HEK293 (cell line): ENCODE results near the gene FRRS1L.

ENCODE experiments used
- CTCF ChIA-PET: fragments of 350-600 bp; formaldehyde crosslinking; extraction: SDS; loops from one replicate; lab custom pipeline; 2021; ENCODE audit warnings: antibody characterized with exemption; lab: Yijun Ruan, JAX
- POLR2A ChIA-PET: fragments of 300-600 bp; formaldehyde crosslinking; extraction: SDS; loops from one replicate; lab custom pipeline; 2020; ENCODE audit warnings: antibody characterized with exemption, inconsistent platforms; lab: Yijun Ruan, JAX
- H3K27ac ChIP-seq: fragments of 200-500 bp; sonication (Bioruptor generic); 2 replicates; pipeline ENCODE4 v1.5.1; 2014; ENCODE audit warnings: low read depth, low read length, control low read depth, inconsistent platforms; ENCODE audit errors: extremely low read depth
- H3K36me3 ChIP-seq, 2 experiments: fragments of 200-500 bp in 1 of 2; sonication (Bioruptor generic) in 1 of 2; 1 replicate in 1 of 2; 2 replicates in 1 of 2; pipeline ENCODE4 v1.5.1; 2014 to 2017; ENCODE audit warnings: inconsistent platforms in 2 of 2, low read length in 2 of 2; ENCODE audit not compliant: control insufficient read depth in 2 of 2, insufficient read depth in 1 of 2
- H3K4me1 ChIP-seq: fragments of 200-500 bp; sonication (Bioruptor generic); 2 replicates; pipeline ENCODE4 v1.5.1; 2014; ENCODE audit warnings: mild to moderate bottlenecking, low read length, inconsistent platforms; ENCODE audit not compliant: control insufficient read depth, insufficient read depth
- H3K4me3 ChIP-seq: 2 replicates; pipeline ENCODE4 v1.5.1; 2011; ENCODE audit warnings: low read depth, mild to moderate bottlenecking, control low read depth, low read length, moderate library complexity
- H3K9me3 ChIP-seq: fragments of 200-500 bp; sonication (Bioruptor generic); 2 replicates; pipeline ENCODE4 v1.5.1; 2014; ENCODE audit warnings: low read depth, low read length, inconsistent platforms; ENCODE audit not compliant: control insufficient read depth, insufficient read depth
- BCL11A ChIP-seq: fragments of 450-650 bp; formaldehyde crosslinking; IDR thresholded peaks from 2 replicates; pipeline ENCODE4 v1.5.1; 2016; ENCODE audit warnings: low read depth, missing biosample characterization, missing genetic modification characterization
- GLI4 ChIP-seq: fragments of 450-650 bp; formaldehyde crosslinking; IDR thresholded peaks from 2 replicates; pipeline ENCODE4 v1.5.1; 2016; ENCODE audit warnings: missing biosample characterization, missing genetic modification characterization
- MZF1 ChIP-seq: fragments of 450-650 bp; formaldehyde crosslinking; IDR thresholded peaks from 2 replicates; pipeline ENCODE4 v1.5.1; 2017; ENCODE audit warnings: missing biosample characterization, missing genetic modification characterization, borderline replicate concordance
- SCRT1 ChIP-seq: fragments of 450-650 bp; formaldehyde crosslinking; IDR thresholded peaks from 2 replicates; pipeline ENCODE4 v1.5.1; 2016; ENCODE audit warnings: missing biosample characterization, missing genetic modification characterization, borderline replicate concordance
- ZIC2 ChIP-seq: fragments of 450-650 bp; formaldehyde crosslinking; IDR thresholded peaks from 2 replicates; pipeline ENCODE4 v1.5.1; 2016; ENCODE audit warnings: missing biosample characterization, missing genetic modification characterization
- ZNF121 ChIP-seq: fragments of 450-650 bp; formaldehyde crosslinking; IDR thresholded peaks from 2 replicates; pipeline ENCODE4 v1.5.1; 2016; ENCODE audit warnings: missing biosample characterization, missing genetic modification characterization
- ZNF132 ChIP-seq: fragments of 450-650 bp; formaldehyde crosslinking; IDR thresholded peaks from 2 replicates; pipeline ENCODE4 v1.5.1; 2017; ENCODE audit warnings: missing biosample characterization, missing genetic modification characterization, borderline replicate concordance
- ZNF239 ChIP-seq: fragments of 450-650 bp; formaldehyde crosslinking; IDR thresholded peaks from 2 replicates; pipeline ENCODE4 v1.5.1; 2016; ENCODE audit warnings: missing biosample characterization, missing genetic modification characterization
- ZNF24 ChIP-seq: fragments of 450-650 bp; formaldehyde crosslinking; IDR thresholded peaks from 2 replicates; pipeline ENCODE4 v1.5.1; 2016; ENCODE audit warnings: missing biosample characterization, missing genetic modification characterization
- ZNF311 ChIP-seq: fragments of 450-650 bp; formaldehyde crosslinking; IDR thresholded peaks from 2 replicates; pipeline ENCODE4 v1.5.1; 2017; ENCODE audit warnings: missing biosample characterization, missing genetic modification characterization, borderline replicate concordance
- ZNF335 ChIP-seq: fragments of 450-650 bp; formaldehyde crosslinking; conservative IDR thresholded peaks from 2 replicates; pipeline ENCODE4 v1.5.1; 2016; ENCODE audit warnings: missing biosample characterization, missing genetic modification characterization
- ZNF350 ChIP-seq: fragments of 450-650 bp; formaldehyde crosslinking; IDR thresholded peaks from 2 replicates; pipeline ENCODE4 v1.5.0; 2017; ENCODE audit warnings: missing biosample characterization, mild to moderate bottlenecking, missing genetic modification characterization
- ZNF354C ChIP-seq: fragments of 450-650 bp; formaldehyde crosslinking; IDR thresholded peaks from 2 replicates; pipeline ENCODE4 v1.5.1; 2016; ENCODE audit warnings: missing biosample characterization, missing genetic modification characterization, low read depth, borderline replicate concordance
- ZNF473 ChIP-seq: fragments of 450-650 bp; formaldehyde crosslinking; IDR thresholded peaks from 2 replicates; pipeline ENCODE4 v1.5.1; 2017; ENCODE audit warnings: missing biosample characterization, missing genetic modification characterization
- ZNF529 ChIP-seq: fragments of 450-650 bp; formaldehyde crosslinking; IDR thresholded peaks from 2 replicates; pipeline ENCODE4 v1.5.1; 2017; ENCODE audit warnings: missing genetic modification characterization, missing biosample characterization; ENCODE audit not compliant: insufficient replicate concordance
- ZNF561 ChIP-seq: fragments of 450-650 bp; IDR thresholded peaks from 2 replicates; pipeline ENCODE4 v1.5.1; 2018; ENCODE audit warnings: missing biosample characterization, missing genetic modification characterization, borderline replicate concordance
- ZNF571 ChIP-seq: fragments of 450-650 bp; formaldehyde crosslinking; IDR thresholded peaks from 2 replicates; pipeline ENCODE4 v1.5.0; 2017; ENCODE audit warnings: missing biosample characterization, missing genetic modification characterization
- ZNF585B ChIP-seq: fragments of 450-650 bp; formaldehyde crosslinking; IDR thresholded peaks from 2 replicates; pipeline ENCODE4 v1.5.1; 2016; ENCODE audit warnings: missing biosample characterization, missing genetic modification characterization
- ZNF658 ChIP-seq: fragments of 450-650 bp; formaldehyde crosslinking; IDR thresholded peaks from 2 replicates; pipeline ENCODE4; 2016; ENCODE audit warnings: missing biosample characterization, missing genetic modification characterization
- ZNF670 ChIP-seq: fragments of 450-650 bp; formaldehyde crosslinking; IDR thresholded peaks from 2 replicates; pipeline ENCODE4 v1.5.1; 2016; ENCODE audit warnings: missing biosample characterization, missing genetic modification characterization, low read depth
- ZNF785 ChIP-seq: fragments of 450-650 bp; formaldehyde crosslinking; IDR thresholded peaks from 2 replicates; pipeline ENCODE4 v1.5.1; 2016; ENCODE audit warnings: missing biosample characterization, missing genetic modification characterization
- ZNF830 ChIP-seq: fragments of 450-650 bp; IDR thresholded peaks from 2 replicates; pipeline ENCODE4 v1.5.0; 2018; ENCODE audit warnings: missing biosample characterization, missing genetic modification characterization, low read depth, mild to moderate bottlenecking, moderate library complexity
- TF ChIP-seq, protein P1 (sequence below): fragments of 450-650 bp; formaldehyde crosslinking; IDR thresholded peaks from 2 replicates; pipeline ENCODE4 v1.5.1; 2016; ENCODE audit warnings: missing biosample characterization, missing genetic modification characterization
- TF ChIP-seq, protein P2 (sequence below): fragments of 450-650 bp; formaldehyde crosslinking; IDR thresholded peaks from 2 replicates; pipeline ENCODE4 v1.5.1; 2016; ENCODE audit warnings: missing biosample characterization, missing genetic modification characterization
- TF ChIP-seq, protein P3 (sequence below): fragments of 450-650 bp; formaldehyde crosslinking; IDR thresholded peaks from 2 replicates; pipeline ENCODE4 v1.5.1; 2016; ENCODE audit warnings: missing biosample characterization, missing genetic modification characterization
- TF ChIP-seq, protein P4 (sequence below): fragments of 450-650 bp; IDR thresholded peaks from 2 replicates; pipeline ENCODE4 v1.5.1; 2018; ENCODE audit warnings: missing biosample characterization, mild to moderate bottlenecking, missing genetic modification characterization

FRRS1L gene

DNA sequence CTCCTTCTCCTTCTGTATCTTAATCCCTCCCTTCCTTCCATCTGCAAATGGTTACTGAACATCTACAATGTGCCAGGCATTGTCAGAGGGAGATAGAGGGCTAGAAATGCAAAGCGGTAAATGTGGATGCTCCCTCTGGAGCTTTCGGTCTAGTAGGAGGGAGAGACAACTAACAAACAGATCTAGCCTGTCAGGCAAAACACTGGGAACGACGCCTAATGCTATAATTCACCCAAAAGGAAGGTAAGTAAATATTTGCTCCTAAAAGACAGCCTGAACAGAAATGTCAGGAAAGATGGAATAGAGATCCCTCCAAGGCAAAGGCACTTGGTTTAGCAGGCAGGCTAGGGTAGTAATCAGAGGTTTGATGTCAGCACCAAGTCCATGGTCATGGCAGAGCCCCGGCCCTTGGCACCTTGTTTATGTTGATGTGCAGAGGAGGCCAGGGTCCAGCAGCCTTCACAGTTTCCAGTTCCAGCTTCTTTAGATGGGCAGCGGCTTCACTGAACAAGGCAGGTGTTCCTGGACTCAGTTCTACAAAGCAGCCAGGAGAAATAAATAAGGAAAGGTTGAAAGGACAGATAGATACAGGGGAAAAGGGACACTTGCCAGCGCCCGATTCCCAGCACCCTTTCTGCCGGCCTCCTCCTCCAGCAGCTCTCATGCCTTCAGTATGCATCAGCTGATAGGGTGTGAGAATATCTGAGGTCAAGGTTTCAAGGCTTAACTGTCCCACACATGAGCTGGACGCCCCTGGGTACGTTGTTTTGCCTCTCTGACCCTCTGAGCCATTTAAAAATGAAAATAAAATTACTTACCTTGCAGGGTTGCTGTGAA, 46.5 kb upstream of the FRRS1L start (continued):
- no peak for TF ChIP-seq ZNF354C

DNA sequence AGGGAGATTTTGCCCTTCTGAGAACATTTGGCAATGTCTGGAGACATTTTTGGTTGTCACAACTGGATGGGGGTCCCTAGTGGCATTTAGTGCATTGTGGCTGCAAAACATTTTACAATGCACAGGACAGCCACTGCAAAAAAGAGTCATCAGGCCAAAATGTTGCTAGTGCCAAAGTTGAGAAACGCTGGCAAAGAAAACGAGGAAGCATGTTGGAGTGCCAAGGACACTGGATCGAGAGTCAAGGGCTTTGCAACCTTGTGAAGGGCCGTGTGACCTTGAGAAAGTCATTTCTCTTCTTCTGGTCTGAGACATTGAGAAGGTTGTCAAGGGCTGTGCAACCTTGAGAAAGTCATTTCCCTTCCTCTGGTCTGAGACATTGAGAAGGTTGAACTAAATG, 45.7 kb upstream of the FRRS1L start:
- no peaks in the 10 kb centered on the region for H3K9me3 ChIP-seq
- H3K4me1 ChIP-seq: no peaks in the 10 kb centered on the region
- H3K4me3 ChIP-seq: no peak overlapping the region
- TF ChIP-seq ZNF121 (tag by site-specific recombination): no peak
- TF ChIP-seq ZNF239 (tag by site-specific recombination): no peak
- TF ChIP-seq ZNF335 (tag by site-specific recombination): no peak
- TF ChIP-seq ZNF658 (tag by site-specific recombination): no peak
- CTCF ChIA-PET: interaction anchor here (0.7 to 1.6 kb wide), 2 partner anchors 29 to 50 kb away, joined by 3 to 5 read pairs; no protein-coding TSS in a partner anchor
- no peak overlapping the region for H3K27ac ChIP-seq
- POLR2A ChIA-PET: no interaction called here
- H3K36me3 ChIP-seq: no peaks in the 10 kb centered on the region

DNA sequence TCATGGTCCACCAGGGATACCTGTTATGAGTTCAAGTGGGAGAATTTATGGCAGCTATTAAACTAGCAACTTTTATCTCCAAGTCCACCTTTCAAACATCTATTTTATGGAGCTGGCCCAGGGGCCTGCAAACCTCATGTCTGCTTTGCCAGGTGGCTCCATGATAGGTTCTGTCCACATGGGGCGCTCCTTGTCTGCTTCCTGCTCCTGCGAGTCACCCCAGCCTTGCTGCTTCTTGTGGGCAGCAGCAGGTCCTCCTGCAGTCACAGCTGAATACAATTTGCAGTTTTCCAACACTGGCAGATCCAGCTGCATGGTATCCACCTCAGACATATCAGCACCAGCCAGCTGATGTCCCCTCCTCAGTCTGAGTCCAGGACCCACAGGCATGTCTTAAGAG, 39.6 kb upstream of the FRRS1L start:
- CTCF ChIA-PET: no interaction called here
- Histone ChIP-seq H3K4me1 (no peaks in the 10 kb centered on the region), H3K9me3 (no peaks in the 10 kb centered on the region), H3K27ac (no peak overlapping the region), H3K4me3 (no peak overlapping the region), H3K36me3 (no peaks in the 10 kb centered on the region)
- POLR2A ChIA-PET: no interaction called here
- TF ChIP-seq ZNF311 (no peak), ZNF561 (no peak), ZNF24 (no peak), BCL11A (tag by site-specific recombination) (no peak), ZNF529 (tag by site-specific recombination) (no peak)

DNA sequence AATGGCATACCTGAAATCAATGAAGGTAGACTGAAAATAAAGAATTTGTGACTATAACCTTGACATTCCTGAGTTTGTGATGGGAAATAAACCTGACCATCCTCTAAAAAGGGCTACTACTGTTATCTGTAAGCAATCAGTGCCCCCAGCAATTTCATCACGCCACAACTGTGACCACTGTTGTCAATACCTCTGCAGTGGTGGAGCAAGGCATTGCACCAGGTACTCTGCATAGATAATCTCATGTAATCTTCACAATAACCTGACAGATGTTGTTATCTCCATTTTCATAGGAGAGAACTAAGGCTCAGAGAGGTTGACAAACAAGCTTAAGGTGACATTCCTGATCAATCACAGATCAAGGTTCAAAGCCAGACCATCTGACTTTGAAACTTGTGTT, 38.5 kb upstream of the FRRS1L start:
- CTCF ChIA-PET: interaction anchor here (0.7 to 1.4 kb wide), 2 partner anchors 12 to 13 kb away, joined by 3 to 4 read pairs; no protein-coding TSS in a partner anchor
- TF ChIP-seq GLI4 (no peak), ZNF571 (no peak), ZNF670 (tag by site-specific recombination) (no peak), ZNF121 (tag by site-specific recombination) (no peak), SCRT1 (tag by site-specific recombination) (no peak), ZNF473 (no peak), ZNF132 (tag by site-specific recombination) (no peak), ZNF785 (no peak), ZNF585B (tag by site-specific recombination) (no peak), ZNF350 (no peak), ZNF830 (tag by site-specific recombination) (no peak), MZF1 (no peak), ZIC2 (tag by site-specific recombination) (no peak)
- TF ChIP-seq, protein P1, sequence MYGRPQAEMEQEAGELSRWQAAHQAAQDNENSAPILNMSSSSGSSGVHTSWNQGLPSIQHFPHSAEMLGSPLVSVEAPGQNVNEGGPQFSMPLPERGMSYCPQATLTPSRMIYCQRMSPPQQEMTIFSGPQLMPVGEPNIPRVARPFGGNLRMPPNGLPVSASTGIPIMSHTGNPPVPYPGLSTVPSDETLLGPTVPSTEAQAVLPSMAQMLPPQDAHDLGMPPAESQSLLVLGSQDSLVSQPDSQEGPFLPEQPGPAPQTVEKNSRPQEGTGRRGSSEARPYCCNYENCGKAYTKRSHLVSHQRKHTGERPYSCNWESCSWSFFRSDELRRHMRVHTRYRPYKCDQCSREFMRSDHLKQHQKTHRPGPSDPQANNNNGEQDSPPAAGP (tag by site-specific recombination): no peak
- TF ChIP-seq, protein P2, sequence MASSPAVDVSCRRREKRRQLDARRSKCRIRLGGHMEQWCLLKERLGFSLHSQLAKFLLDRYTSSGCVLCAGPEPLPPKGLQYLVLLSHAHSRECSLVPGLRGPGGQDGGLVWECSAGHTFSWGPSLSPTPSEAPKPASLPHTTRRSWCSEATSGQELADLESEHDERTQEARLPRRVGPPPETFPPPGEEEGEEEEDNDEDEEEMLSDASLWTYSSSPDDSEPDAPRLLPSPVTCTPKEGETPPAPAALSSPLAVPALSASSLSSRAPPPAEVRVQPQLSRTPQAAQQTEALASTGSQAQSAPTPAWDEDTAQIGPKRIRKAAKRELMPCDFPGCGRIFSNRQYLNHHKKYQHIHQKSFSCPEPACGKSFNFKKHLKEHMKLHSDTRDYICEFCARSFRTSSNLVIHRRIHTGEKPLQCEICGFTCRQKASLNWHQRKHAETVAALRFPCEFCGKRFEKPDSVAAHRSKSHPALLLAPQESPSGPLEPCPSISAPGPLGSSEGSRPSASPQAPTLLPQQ: no peak
- TF ChIP-seq, protein P3, sequence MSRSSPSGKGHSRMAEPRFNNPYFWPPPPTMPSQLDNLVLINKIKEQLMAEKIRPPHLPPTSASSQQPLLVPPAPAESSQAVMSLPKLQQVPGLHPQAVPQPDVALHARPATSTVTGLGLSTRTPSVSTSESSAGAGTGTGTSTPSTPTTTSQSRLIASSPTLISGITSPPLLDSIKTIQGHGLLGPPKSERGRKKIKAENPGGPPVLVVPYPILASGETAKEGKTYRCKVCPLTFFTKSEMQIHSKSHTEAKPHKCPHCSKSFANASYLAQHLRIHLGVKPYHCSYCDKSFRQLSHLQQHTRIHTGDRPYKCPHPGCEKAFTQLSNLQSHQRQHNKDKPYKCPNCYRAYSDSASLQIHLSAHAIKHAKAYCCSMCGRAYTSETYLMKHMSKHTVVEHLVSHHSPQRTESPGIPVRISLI: no peak
- TF ChIP-seq, protein P4, sequence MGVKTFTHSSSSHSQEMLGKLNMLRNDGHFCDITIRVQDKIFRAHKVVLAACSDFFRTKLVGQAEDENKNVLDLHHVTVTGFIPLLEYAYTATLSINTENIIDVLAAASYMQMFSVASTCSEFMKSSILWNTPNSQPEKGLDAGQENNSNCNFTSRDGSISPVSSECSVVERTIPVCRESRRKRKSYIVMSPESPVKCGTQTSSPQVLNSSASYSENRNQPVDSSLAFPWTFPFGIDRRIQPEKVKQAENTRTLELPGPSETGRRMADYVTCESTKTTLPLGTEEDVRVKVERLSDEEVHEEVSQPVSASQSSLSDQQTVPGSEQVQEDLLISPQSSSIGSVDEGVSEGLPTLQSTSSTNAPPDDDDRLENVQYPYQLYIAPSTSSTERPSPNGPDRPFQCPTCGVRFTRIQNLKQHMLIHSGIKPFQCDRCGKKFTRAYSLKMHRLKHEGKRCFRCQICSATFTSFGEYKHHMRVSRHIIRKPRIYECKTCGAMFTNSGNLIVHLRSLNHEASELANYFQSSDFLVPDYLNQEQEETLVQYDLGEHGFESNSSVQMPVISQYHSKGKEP (tag by site-specific recombination): no peak

More for the DNA sequence above, 38.5 kb upstream of the FRRS1L start:
- Histone ChIP-seq H3K36me3 (no peaks in the 10 kb centered on the region), H3K4me1 (no peaks in the 10 kb centered on the region), H3K27ac (no peak overlapping the region), H3K9me3 (no peaks in the 10 kb centered on the region), H3K4me3 (no peak overlapping the region)
- POLR2A ChIA-PET: no interaction called here
